Fibroblast of lung (primary cell): ENCODE measurements around the gene SPATA19. TPM values are rescaled to one million over a fixed set of nuclear protein-coding genes. Genes with fewer than 3 reads are reported as not detected.
A peak's percentile ranks its signal among the peaks of the same experiment; 100 is the strongest.

ENCODE experiments used
- DNase-seq, 2 donors: peaks; one replicate each; pipeline versions ENCODE4 v3.0.0 to v3.0.0-alpha.2; 2010; ENCODE audit warnings: low read depth in 2 of 2
- H2AFZ ChIP-seq: 2 replicates; pipeline ENCODE4 v1.5.1; 2012; ENCODE audit warnings: low read length, control low read depth, inconsistent platforms
- H3K27ac ChIP-seq: 2 replicates; pipeline ENCODE4 v1.5.1; 2011; ENCODE audit warnings: low read length, control low read depth; ENCODE audit not compliant: insufficient read depth
- H3K27me3 ChIP-seq: 2 replicates; pipeline ENCODE4 v1.5.1; 2011; ENCODE audit warnings: mild to moderate bottlenecking, low read length; ENCODE audit not compliant: control insufficient read depth, insufficient read depth
- H3K36me3 ChIP-seq: 2 replicates; pipeline ENCODE4 v1.5.1; 2011; ENCODE audit warnings: low read length; ENCODE audit not compliant: control insufficient read depth, insufficient read depth
- H3K4me1 ChIP-seq: 2 replicates; pipeline ENCODE4 v1.5.1; 2011; ENCODE audit warnings: low read length; ENCODE audit not compliant: control insufficient read depth, insufficient read depth; ENCODE audit errors: extremely low read depth
- H3K4me2 ChIP-seq: 2 replicates; pipeline ENCODE4 v1.5.1; 2011; ENCODE audit warnings: low read length, control low read depth; ENCODE audit not compliant: insufficient read depth; ENCODE audit errors: extremely low read depth
- H3K4me3 ChIP-seq, 4 experiments: fragments of 200-600 bp in 1 of 4; sonication (generic) in 1 of 4; replicated peaks in 1 of 4; 2 replicates each; pipeline ENCODE4 v1.5.1; 2011 to 2016; ENCODE audit warnings: low read length in 4 of 4, low read depth in 3 of 4, mild to moderate bottlenecking in 3 of 4, control low read depth in 2 of 4, inconsistent platforms in 1 of 4, mixed read lengths in 1 of 4; ENCODE audit not compliant: insufficient read depth in 1 of 4; ENCODE audit errors: control extremely low read depth in 1 of 4
- H3K79me2 ChIP-seq: 2 replicates; pipeline ENCODE4 v1.5.1; 2012; ENCODE audit warnings: mild to moderate bottlenecking, low read length, inconsistent platforms; ENCODE audit not compliant: control insufficient read depth, insufficient read depth
- H3K9ac ChIP-seq: 2 replicates; pipeline ENCODE4 v1.5.1; 2011; ENCODE audit warnings: mild to moderate bottlenecking, low read length, control low read depth; ENCODE audit not compliant: insufficient read depth
- H3K9me3 ChIP-seq: 2 replicates; pipeline ENCODE4 v1.5.1; 2012; ENCODE audit warnings: low read depth, low read length; ENCODE audit not compliant: control insufficient read depth, insufficient read depth
- H4K20me1 ChIP-seq: 2 replicates; pipeline ENCODE4 v1.5.1; 2011; ENCODE audit warnings: low read length; ENCODE audit not compliant: control insufficient read depth, insufficient read depth; ENCODE audit errors: extremely low read depth
- CTCF ChIP-seq, 2 donors: IDR thresholded peaks in 1 of 2; conservative IDR thresholded peaks in 1 of 2; 1 replicate in 1 of 2; 2 replicates in 1 of 2; pipeline ENCODE4 v1.5.1; 2011 to 2012; ENCODE audit warnings: low read length in 2 of 2, control low read depth in 1 of 2, inconsistent platforms in 1 of 2, low read depth in 1 of 2, mild to moderate bottlenecking in 1 of 2
- EZH2 ChIP-seq: IDR thresholded peaks from 2 replicates; pipeline ENCODE4 v1.5.1; 2012; ENCODE audit warnings: low read length, control low read depth, mild to moderate bottlenecking; ENCODE audit errors: missing control alignments
- polyA plus RNA-seq, 2 donors: library from polyadenylated mRNA; depleted of rRNA in 1 of 2; stranded (reverse) in 1 of 2; unstranded in 1 of 2; fragments of >200 nt; gene quantifications; 2 replicates each; pipeline ENCODE4 v1.2.1, GENCODE V29; 2011 to 2012; ENCODE audit warnings: missing spikeins in 1 of 2
- total RNA-seq: library from RNA; depleted of rRNA; stranded (reverse); fragments of >200 nt; gene quantifications from 2 replicates; pipeline ENCODE4 v1.2.1, GENCODE V29; 2014

Gene SPATA19
- total and polyA plus RNA-seq, 2 donors (not counting 1 experiment from before 2014, with no cell fraction given) = not detected

- no peaks in the 10 kb centered on the region for H3K9me3 ChIP-seq
- no peaks in the 10 kb centered on the region for H3K79me2 ChIP-seq
- H4K20me1 ChIP-seq = no peaks in the 10 kb centered on the region
- TF ChIP-seq EZH2 (no peak), CTCF (conservative IDR thresholded peaks at IDR 0.05 in 1 of 2, IDR thresholded peaks at IDR 0.05 in 1 of 2; ENCODE audit: low read depth in 1 of 2, low read length in 2 of 2) (no peak)
- no peak overlapping the region for H2AFZ ChIP-seq
- no peak overlapping the region for H3K4me3 ChIP-seq
- H3K36me3 ChIP-seq = no peaks in the 10 kb centered on the region
- no peak for DNase-seq
- H3K4me1 ChIP-seq = no peaks in the 10 kb centered on the region
- no peaks in the 10 kb centered on the region for H3K27me3 ChIP-seq
- no peak overlapping the region for H3K9ac ChIP-seq
- no peak overlapping the region for H3K4me2 ChIP-seq
- no peak overlapping the region for H3K27ac ChIP-seq
These were observed 21.7 kb downstream of the SPATA19 start for GRCh38 chr11:133823614-133824013.

GRCh38 chr11:133823211-133823610 is 22.1 kb downstream of the SPATA19 start:
- no peaks in the 10 kb centered on the region for H3K27me3 ChIP-seq
- H3K9ac ChIP-seq = no peak overlapping the region
- no peaks in the 10 kb centered on the region for H3K79me2 ChIP-seq
- H3K9me3 ChIP-seq = no peaks in the 10 kb centered on the region
- H3K4me1 ChIP-seq = no peaks in the 10 kb centered on the region
- H3K4me3 ChIP-seq = no peak overlapping the region
- no peak for TF ChIP-seq EZH2
- no peak for TF ChIP-seq CTCF (conservative IDR thresholded peaks at IDR 0.05 in 1 of 2, IDR thresholded peaks at IDR 0.05 in 1 of 2; ENCODE audit: low read depth in 1 of 2, low read length in 2 of 2)
- H4K20me1 ChIP-seq = no peaks in the 10 kb centered on the region
- no peak overlapping the region for H3K4me2 ChIP-seq
- H3K27ac ChIP-seq = no peak overlapping the region
- DNase-seq = no peak
- H2AFZ ChIP-seq = no peak overlapping the region
- no peaks in the 10 kb centered on the region for H3K36me3 ChIP-seq

GRCh38 chr11:133821776-133822175 is 23.5 kb downstream of the SPATA19 start:
- DNase-seq = peak; percentile 2 to 12

More at GRCh38 chr11:133821776-133822175, 23.5 kb downstream of the SPATA19 start:
- H3K4me1 ChIP-seq = no peaks in the 10 kb centered on the region
- H3K9me3 ChIP-seq = no peaks in the 10 kb centered on the region
- no peaks in the 10 kb centered on the region for H3K79me2 ChIP-seq
- H3K4me3 ChIP-seq = no peak overlapping the region
- no peaks in the 10 kb centered on the region for H3K27me3 ChIP-seq
- TF ChIP-seq CTCF (conservative IDR thresholded peaks at IDR 0.05 in 1 of 2, IDR thresholded peaks at IDR 0.05 in 1 of 2; ENCODE audit: low read depth in 1 of 2, low read length in 2 of 2) = peak in 1 of 2 donors; percentile 20
- no peak for TF ChIP-seq EZH2
- H2AFZ ChIP-seq = no peak overlapping the region
- H3K27ac ChIP-seq = no peak overlapping the region
- H3K9ac ChIP-seq = no peak overlapping the region
- no peaks in the 10 kb centered on the region for H4K20me1 ChIP-seq
- H3K4me2 ChIP-seq = no peak overlapping the region
- H3K36me3 ChIP-seq = no peaks in the 10 kb centered on the region
